Breast epithelium (tissue), 3 donors: Measurements from ENCODE around the gene ADAD2.

Experiments used
- POLR2A ChIP-seq: fragments of 450-650 bp; IDR thresholded peaks from one replicate; pipeline ENCODE4 v1.6.1; 2016; ENCODE audit warnings: antibody characterized with exemption, mild to moderate bottlenecking, moderate library complexity
- POLR2AphosphoS5 ChIP-seq, 3 donors: sonication (generic); formaldehyde crosslinking; IDR thresholded peaks; one replicate each; pipeline ENCODE4 v1.6.1; 2017; ENCODE audit warnings: antibody characterized with exemption in 3 of 3
- TF ChIP-seq, protein P1 (sequence below), 3 donors: fragments of 450-650 bp; IDR thresholded peaks; one replicate each; pipeline ENCODE4 v1.5.1; 2016 to 2017; ENCODE audit warnings: antibody characterized with exemption in 3 of 3, mild to moderate bottlenecking in 3 of 3, moderate library complexity in 3 of 3

GRCh38 chr16:84228256-84228838 lies 37.4 kb downstream of the ADAD2 start:
- TF ChIP-seq, protein P1, sequence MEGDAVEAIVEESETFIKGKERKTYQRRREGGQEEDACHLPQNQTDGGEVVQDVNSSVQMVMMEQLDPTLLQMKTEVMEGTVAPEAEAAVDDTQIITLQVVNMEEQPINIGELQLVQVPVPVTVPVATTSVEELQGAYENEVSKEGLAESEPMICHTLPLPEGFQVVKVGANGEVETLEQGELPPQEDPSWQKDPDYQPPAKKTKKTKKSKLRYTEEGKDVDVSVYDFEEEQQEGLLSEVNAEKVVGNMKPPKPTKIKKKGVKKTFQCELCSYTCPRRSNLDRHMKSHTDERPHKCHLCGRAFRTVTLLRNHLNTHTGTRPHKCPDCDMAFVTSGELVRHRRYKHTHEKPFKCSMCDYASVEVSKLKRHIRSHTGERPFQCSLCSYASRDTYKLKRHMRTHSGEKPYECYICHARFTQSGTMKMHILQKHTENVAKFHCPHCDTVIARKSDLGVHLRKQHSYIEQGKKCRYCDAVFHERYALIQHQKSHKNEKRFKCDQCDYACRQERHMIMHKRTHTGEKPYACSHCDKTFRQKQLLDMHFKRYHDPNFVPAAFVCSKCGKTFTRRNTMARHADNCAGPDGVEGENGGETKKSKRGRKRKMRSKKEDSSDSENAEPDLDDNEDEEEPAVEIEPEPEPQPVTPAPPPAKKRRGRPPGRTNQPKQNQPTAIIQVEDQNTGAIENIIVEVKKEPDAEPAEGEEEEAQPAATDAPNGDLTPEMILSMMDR (IDR thresholded peaks at IDR 0.05): no peak
- TF ChIP-seq POLR2AphosphoS5 (IDR thresholded peaks at IDR 0.05) (no peak), POLR2A (no peak)
